OCI-LY7 (cell line): Measurements from ENCODE around the gene SPATS2L. TPM values are rescaled to one million over a fixed set of nuclear protein-coding genes. Genes with fewer than 3 reads are reported as not detected.

Experiments used
- BruUV-seq: library from RNA; stranded (reverse); fragments of 400-500 nt; replicated peaks from 2 replicates; lab custom pipeline; 2021; lab: Mats Ljungman, UMichigan
- CTCF ChIA-PET: fragments of 300-600 bp; sonication (Branson Sonifier 250); formaldehyde crosslinking; loops from one replicate; lab custom pipeline; 2022; ENCODE audit warnings: antibody characterized with exemption; ENCODE audit not compliant: unreplicated experiment; lab: Charles Lee
- POLR2A ChIA-PET: fragments of 300-600 bp; sonication (Branson Sonifier 250); formaldehyde crosslinking; loops from one replicate; lab custom pipeline; 2022; ENCODE audit warnings: antibody characterized with exemption; lab: Charles Lee
- DNase-seq: peaks from one replicate; pipeline ENCODE4 v3.0.0-alpha.2; 2015; ENCODE audit warnings: low spot score
- H2AFZ ChIP-seq: fragments of 200-600 bp; sonication (generic), shearing (Covaris generic); 2 replicates; pipeline ENCODE4 v1.6.1; 2014; ENCODE audit warnings: mild to moderate bottlenecking, antibody characterized with exemption, low read length, moderate library complexity
- H3K27ac ChIP-seq: fragments of 200-600 bp; sonication (generic); 2 replicates; pipeline ENCODE4 v1.5.1; 2014; ENCODE audit warnings: mixed run types, low read depth, mild to moderate bottlenecking, moderate library complexity, low read length, inconsistent platforms; ENCODE audit not compliant: poor library complexity, severe bottlenecking
- H3K36me3 ChIP-seq: fragments of 200-600 bp; sonication (generic); 2 replicates; pipeline ENCODE4 v1.6.1; 2014; ENCODE audit warnings: mild to moderate bottlenecking, antibody characterized with exemption, low read length, moderate library complexity, mixed read lengths; ENCODE audit not compliant: insufficient read depth
- H3K4me1 ChIP-seq: fragments of 200-600 bp; sonication (generic); 2 replicates; pipeline ENCODE4 v1.5.1; 2014; ENCODE audit warnings: mild to moderate bottlenecking, low read length; ENCODE audit not compliant: insufficient read depth, poor library complexity, severe bottlenecking
- H3K4me2 ChIP-seq: fragments of 200-600 bp; sonication (generic); 2 replicates; pipeline ENCODE4 v1.6.1; 2014; ENCODE audit warnings: mild to moderate bottlenecking, low read length
- H3K4me3 ChIP-seq: fragments of 200-600 bp; sonication (generic); 2 replicates; pipeline ENCODE4 v1.5.1; 2014; ENCODE audit warnings: mild to moderate bottlenecking, low read depth, low read length; ENCODE audit not compliant: poor library complexity, severe bottlenecking
- H3K79me2 ChIP-seq: fragments of 200-600 bp; sonication (generic); 2 replicates; pipeline ENCODE4 v1.6.1; 2016; ENCODE audit warnings: low read depth, mild to moderate bottlenecking, low read length, moderate library complexity, mixed read lengths; ENCODE audit not compliant: insufficient read depth
- H3K9me2 ChIP-seq: fragments of 200-600 bp; sonication (generic); 2 replicates; pipeline ENCODE4 v1.6.1; 2016; ENCODE audit warnings: mild to moderate bottlenecking, low read length, mixed read lengths; ENCODE audit not compliant: insufficient read depth
- H3K9me3 ChIP-seq: fragments of 200-600 bp; sonication (generic); 2 replicates; pipeline ENCODE4 v1.6.1; 2014; ENCODE audit warnings: mild to moderate bottlenecking, mixed run types, low read length, mixed read lengths
- H4K20me1 ChIP-seq: fragments of 200-600 bp; sonication (generic); 2 replicates; pipeline ENCODE4 v1.6.1; 2014; ENCODE audit warnings: mild to moderate bottlenecking, antibody characterized with exemption, low read length, moderate library complexity, mixed read lengths; ENCODE audit not compliant: insufficient read depth
- EZH2phosphoT487 ChIP-seq: fragments of 200-600 bp; sonication (generic); IDR thresholded peaks from 2 replicates; pipeline ENCODE4 v1.6.1; 2018; ENCODE audit warnings: low read depth, borderline replicate concordance, mild to moderate bottlenecking, mixed run types, antibody characterized with exemption, low read length, moderate library complexity, mixed read lengths
- intact Hi-C: fragments of 100-400 bp; cut with micrococcal nuclease; formaldehyde crosslinking; loops from one replicate; pipeline ENCODE4 v1.10.0; 2022; ENCODE audit not compliant: unreplicated experiment
- total RNA-seq, 2 experiments: library from RNA; depleted of rRNA in 1 of 2; stranded (reverse); fragments of >200 nt in 1 of 2; shearing (Covaris generic) in 1 of 2; gene quantifications; 2 replicates each; pipeline ENCODE4 v1.2.3, GENCODE V29; 2014 to 2022
- TF ChIP-seq, protein P1 (sequence below): fragments of 200-600 bp; sonication (generic); conservative IDR thresholded peaks from 2 replicates; pipeline ENCODE4 v1.5.1; 2014; ENCODE audit warnings: mild to moderate bottlenecking, antibody characterized with exemption, low read length, moderate library complexity, mixed read lengths

SPATS2L gene
- total RNA-seq, 2 experiments from 2014 or later: 3.1 to 5.2 TPM

DNA sequence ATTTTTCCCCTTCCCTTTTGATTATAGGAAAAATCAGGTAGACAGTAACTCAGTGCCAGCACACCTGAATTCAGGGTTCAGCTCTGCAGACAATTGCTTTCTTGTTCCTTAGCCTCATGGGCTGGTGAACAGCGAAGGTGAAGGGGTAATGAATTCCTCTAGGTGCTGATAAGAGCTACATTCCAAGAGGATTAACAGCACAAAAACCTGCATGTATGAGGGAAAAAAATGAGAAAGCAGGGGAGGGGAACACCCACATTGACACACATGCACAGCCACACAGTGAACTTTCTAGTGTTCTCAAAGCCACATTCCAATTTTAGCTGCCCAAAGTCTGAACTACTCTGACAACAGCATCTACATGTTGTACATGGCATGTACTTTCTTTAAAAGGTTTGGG is 46.1 kb downstream of the SPATS2L start:
- POLR2A ChIA-PET: interaction anchor here (0.5 kb wide), 1 partner anchor 133 kb away, joined by 3 read pairs; no protein-coding TSS in a partner anchor
- Histone ChIP-seq H3K9me3 (no peaks in the 10 kb centered on the region), H3K4me1 (no peaks in the 10 kb centered on the region), H3K9me2 (no peaks in the 10 kb centered on the region), H2AFZ (no peak overlapping the region), H3K36me3 (no peaks in the 10 kb centered on the region), H4K20me1 (no peaks in the 10 kb centered on the region), H3K79me2 (no peaks in the 10 kb centered on the region), H3K27ac (no peak overlapping the region), H3K4me2 (no peak overlapping the region), H3K4me3 (no peak overlapping the region)
- no peak for DNase-seq
- CTCF ChIA-PET: no interaction called here
- intact Hi-C loops: no loop called here
- no TSS peak for BruUV-seq
- TF ChIP-seq, protein P1, sequence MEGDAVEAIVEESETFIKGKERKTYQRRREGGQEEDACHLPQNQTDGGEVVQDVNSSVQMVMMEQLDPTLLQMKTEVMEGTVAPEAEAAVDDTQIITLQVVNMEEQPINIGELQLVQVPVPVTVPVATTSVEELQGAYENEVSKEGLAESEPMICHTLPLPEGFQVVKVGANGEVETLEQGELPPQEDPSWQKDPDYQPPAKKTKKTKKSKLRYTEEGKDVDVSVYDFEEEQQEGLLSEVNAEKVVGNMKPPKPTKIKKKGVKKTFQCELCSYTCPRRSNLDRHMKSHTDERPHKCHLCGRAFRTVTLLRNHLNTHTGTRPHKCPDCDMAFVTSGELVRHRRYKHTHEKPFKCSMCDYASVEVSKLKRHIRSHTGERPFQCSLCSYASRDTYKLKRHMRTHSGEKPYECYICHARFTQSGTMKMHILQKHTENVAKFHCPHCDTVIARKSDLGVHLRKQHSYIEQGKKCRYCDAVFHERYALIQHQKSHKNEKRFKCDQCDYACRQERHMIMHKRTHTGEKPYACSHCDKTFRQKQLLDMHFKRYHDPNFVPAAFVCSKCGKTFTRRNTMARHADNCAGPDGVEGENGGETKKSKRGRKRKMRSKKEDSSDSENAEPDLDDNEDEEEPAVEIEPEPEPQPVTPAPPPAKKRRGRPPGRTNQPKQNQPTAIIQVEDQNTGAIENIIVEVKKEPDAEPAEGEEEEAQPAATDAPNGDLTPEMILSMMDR: no peak
- no peak for TF ChIP-seq EZH2phosphoT487

GRCh38 chr2:200353120-200353519 is 46.6 kb downstream of the SPATS2L start:
- Histone ChIP-seq H3K4me3 (no peak overlapping the region), H4K20me1 (no peaks in the 10 kb centered on the region), H3K4me1 (no peaks in the 10 kb centered on the region), H3K36me3 (no peaks in the 10 kb centered on the region), H3K9me2 (no peaks in the 10 kb centered on the region), H3K27ac (no peak overlapping the region), H3K9me3 (no peaks in the 10 kb centered on the region), H2AFZ (no peak overlapping the region), H3K79me2 (no peaks in the 10 kb centered on the region), H3K4me2 (no peak overlapping the region)
- DNase-seq: no peak
- no TSS peak for BruUV-seq
- ChIA-PET POLR2A (interaction anchor here (0.8 kb wide), 1 partner anchor 991 kb away, joined by 3 read pairs; no protein-coding TSS in a partner anchor), CTCF (no interaction called here)
- intact Hi-C loops: no loop called here
- TF ChIP-seq EZH2phosphoT487: no peak
- TF ChIP-seq, protein P1: no peak

GRCh38 chr2:200353874-200354273 is 47.4 kb downstream of the SPATS2L start:
- DNase-seq: no peak
- CTCF ChIA-PET: no interaction called here
- H3K79me2 ChIP-seq: no peaks in the 10 kb centered on the region
- H3K4me1 ChIP-seq: no peaks in the 10 kb centered on the region
- intact Hi-C loops: no loop called here
- no peaks in the 10 kb centered on the region for H3K9me2 ChIP-seq
- H4K20me1 ChIP-seq: no peaks in the 10 kb centered on the region
- H3K4me3 ChIP-seq: no peak overlapping the region
- POLR2A ChIA-PET: interaction anchor here (0.8 kb wide), 1 partner anchor 991 kb away, joined by 3 read pairs; no protein-coding TSS in a partner anchor
- BruUV-seq: no TSS peak
- H3K36me3 ChIP-seq: no peaks in the 10 kb centered on the region
- no peak overlapping the region for H2AFZ ChIP-seq
- TF ChIP-seq, protein P1: no peak
- no peak for TF ChIP-seq EZH2phosphoT487
- no peaks in the 10 kb centered on the region for H3K9me3 ChIP-seq
- H3K4me2 ChIP-seq: no peak overlapping the region
- H3K27ac ChIP-seq: no peak overlapping the region
